Skin epidermis (tissue), 12 donors: Measurements from ENCODE around the gene B4GALNT3.
A peak's percentile ranks its signal among the peaks of the same experiment; 100 is the strongest.
"Not testable (repeated sequence)": the region's sequence is repeated elsewhere in the genome, so short reads cannot be mapped to it uniquely, and the experiment has no call there.

Experiments
- H3K27ac ChIP-seq, 21 experiments: fragments of 200-600 bp; sonication (generic) in 11 of 21; one replicate each; pipeline ENCODE4 v1.5.0; 2020; ENCODE audit warnings: mild to moderate bottlenecking in 3 of 21, inconsistent platforms in 2 of 21, moderate library complexity in 2 of 21
- H3K4me3 ChIP-seq, 7 experiments: fragments of 200-600 bp; sonication (generic) in 2 of 7; one replicate each; pipeline ENCODE4 v1.5.0; 2020; ENCODE audit warnings: inconsistent platforms in 2 of 7, mild to moderate bottlenecking in 2 of 7, moderate library complexity in 1 of 7

Gene B4GALNT3

DNA sequence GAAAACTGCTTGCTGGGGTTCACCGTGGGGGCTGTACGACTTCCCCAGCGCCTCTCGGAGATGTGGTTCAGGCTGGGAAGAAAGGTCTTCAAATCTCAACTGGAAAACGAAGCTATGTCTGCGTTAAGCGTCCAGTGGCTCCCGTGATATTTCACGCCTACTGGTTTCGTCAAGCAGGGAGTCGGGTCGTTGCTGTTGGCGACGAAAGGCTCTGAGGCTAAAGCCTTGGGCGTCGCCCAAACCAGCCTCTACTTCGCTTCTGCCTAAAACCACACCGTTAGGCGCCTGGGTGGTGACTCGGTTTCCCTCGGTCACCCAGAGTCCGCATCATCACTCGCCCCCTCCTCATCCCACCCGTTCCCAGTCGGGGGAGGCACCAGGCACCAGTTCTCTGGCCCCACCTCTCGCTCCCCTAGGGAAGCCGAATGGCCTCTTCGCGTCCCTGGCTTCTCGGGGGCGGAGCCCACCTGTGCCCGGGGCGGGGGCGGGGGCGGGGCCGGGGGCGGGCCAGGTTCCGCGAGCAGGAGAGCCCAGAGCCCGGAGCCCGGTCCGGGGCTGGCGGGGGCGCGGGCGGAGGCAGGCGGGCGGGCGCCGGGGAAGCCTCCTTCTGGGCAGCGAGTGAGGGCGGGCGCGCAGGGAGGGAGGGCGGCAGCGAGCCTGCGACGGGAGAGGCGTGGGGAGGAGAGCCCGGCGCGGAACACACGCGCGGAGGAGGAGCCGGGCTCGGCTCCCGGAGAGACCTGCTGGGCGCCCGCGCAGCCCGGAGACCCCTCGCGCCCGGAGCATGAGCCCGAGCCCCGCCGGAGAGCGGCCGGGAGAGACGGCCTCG is at the start of gene B4GALNT3:
Gene B4GALNT3 (plus strand): TSS at position 510 of the 829 bp plus-strand sequence. CDS start 438 bp downstream, outside the sequence.
- H3K4me3 ChIP-seq: peak within 1 kb of the TSS; percentile 37 to 65 (median 53)
- H3K27ac ChIP-seq: peak within 1 kb of the TSS in 15 of 21 experiments; percentile 8 to 84 (median 56)

DNA sequence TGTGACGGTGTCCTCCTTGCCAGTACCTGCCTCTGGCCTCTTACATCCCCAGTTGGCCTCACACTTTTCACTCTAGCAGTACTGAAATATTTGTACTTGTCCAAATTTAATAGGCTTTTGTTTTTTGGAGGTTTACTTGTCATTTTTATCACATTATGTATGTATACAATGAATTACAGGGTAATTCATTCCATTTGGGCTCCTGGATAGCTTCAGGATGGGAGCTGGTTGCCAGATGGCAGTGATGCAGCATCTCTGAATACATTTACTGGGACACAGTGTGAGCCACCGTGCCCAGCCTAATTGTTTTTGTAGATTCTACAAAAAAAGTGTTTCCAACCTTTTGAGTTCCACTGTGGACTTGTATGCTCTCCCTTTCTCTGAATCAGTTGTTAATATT is 44.9 kb upstream of the B4GALNT3 start:
- no peak overlapping the region for H3K4me3 ChIP-seq
- no peak overlapping the region for H3K27ac ChIP-seq

DNA sequence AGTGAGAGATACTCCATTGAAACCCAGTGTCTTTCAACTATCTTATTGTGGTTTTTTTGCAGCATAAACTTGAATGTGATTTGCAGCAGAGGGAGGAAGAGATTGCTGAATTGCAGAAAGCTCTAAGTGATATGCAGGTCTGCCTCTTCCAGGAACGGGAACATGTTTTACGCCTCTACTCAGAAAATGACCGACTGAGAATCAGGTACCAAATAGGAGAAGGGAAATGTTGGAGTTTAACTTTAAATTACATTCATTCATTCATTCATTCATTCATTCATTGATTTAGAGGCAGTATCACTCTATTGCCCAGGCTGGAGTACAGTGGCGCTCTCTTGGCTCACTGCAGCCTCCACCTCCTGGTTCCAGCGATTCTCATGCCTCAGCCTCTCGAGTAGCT is 41.3 kb upstream of the B4GALNT3 start:
- no peak overlapping the region for H3K4me3 ChIP-seq
- H3K27ac ChIP-seq: no peak overlapping the region

DNA sequence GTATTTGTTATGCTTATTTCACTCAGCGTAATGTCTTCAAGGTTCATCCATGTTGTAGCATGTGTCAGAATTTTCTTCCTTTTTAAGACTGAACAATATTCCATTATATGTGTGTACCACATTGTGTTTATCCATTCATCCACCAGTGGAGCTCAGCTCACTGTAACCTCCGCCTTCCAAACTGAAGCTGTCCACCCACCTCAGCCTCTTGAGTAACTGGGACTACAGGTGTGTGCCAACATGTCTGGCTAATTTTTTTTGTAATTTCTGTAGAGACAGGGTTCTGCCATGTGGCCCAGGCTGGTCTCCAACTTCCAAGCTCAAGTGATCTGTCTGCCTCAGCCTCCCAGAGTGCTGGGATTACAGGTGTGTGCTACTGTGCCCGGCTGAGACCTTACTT is 37.2 kb upstream of the B4GALNT3 start:
- Histone ChIP-seq H3K27ac (no peak overlapping the region), H3K4me3 (no peak overlapping the region)

DNA sequence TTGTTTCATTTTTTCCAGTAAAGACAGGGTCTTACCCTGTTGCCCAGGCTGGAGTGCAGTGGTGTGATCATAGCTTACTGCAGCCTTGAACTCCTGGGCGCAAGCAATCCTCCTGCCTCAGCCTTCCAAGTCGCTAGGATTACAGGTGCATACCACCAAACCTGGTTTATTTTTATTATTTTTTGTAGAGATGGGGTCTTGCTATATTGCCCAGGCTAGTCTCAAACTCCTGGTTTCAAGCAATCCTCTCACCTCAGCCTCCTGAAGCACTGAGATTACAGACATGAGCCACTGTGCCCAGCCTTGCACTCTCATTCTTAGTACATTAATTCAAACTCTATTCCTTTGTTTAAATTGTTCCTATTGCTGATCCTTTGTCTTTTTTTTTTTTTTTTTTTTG is 24.0 kb upstream of the B4GALNT3 start:
- H3K27ac ChIP-seq, H3K4me3 ChIP-seq: not testable (repeated sequence)

DNA sequence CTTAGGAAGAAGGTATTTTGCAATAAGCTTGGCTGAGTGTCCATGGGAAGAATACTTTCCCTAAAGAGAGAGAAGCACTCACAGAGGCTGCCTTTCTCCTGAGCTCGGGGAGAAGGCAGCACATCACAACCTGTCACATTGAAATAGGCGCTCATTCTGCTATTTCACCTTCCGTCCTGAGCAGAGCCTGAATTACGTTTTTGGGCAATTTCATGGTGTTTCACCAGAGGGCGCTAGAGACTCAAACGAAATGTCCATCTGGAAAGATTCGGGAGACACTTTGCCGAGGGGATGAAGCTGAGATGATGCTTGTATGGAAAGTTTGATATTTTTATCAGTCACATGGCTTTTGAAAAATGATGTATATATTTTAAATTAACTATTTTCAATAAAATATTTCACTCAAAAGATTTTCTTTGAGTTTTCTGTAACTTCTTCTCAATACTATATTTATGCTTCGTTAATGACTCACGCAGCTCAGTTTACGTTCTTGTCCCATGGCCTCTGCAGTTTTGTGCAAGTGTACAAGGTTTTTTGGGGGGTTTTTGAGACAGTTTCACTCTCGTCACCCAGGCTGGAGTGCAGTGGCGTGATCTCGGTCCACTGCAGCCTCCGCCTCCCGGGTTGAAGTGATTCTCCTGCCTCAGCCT is 17.4 kb upstream of the B4GALNT3 start:
- Histone ChIP-seq H3K27ac (no peak overlapping the region), H3K4me3 (no peak overlapping the region)

DNA sequence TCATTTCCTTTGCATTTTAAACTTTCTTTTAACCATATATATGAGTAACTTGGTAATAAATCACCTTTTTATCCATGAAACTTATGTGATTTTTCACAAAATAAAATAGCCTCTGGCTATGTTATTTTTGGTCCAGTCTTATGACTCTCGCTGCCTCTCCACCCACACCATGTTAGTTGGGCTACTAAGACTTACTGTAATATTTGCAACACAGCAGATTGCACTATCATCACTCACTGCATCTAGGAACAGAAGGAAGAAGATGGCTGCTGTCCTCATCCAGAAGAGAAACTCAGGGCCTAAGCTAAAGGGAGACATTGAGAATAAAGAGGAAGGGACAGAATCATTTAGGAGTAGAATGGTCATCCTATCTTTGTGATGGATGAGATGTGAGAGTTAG is 12.6 kb upstream of the B4GALNT3 start:
- no peak overlapping the region for H3K27ac ChIP-seq
- no peak overlapping the region for H3K4me3 ChIP-seq

DNA sequence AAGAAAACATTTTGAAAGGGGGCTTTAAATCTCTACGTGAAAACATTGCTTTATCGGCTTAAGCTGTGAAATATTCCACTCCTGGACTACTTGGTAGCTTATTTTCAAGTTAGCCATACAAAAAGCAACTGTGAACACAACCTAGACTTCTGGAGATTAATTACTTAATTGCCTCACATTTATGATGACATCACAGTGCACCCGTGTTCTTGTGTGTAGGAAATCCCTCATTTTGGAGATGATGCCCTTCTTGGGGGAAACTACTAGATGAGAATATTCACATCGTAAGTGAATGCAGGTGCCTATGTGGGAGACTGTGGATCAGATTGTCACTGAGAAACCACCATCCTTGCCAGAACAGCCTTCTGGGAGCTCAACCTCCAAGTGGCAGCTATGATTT is 10.5 kb upstream of the B4GALNT3 start:
- Histone ChIP-seq H3K4me3 (no peak overlapping the region), H3K27ac (no peak overlapping the region)

DNA sequence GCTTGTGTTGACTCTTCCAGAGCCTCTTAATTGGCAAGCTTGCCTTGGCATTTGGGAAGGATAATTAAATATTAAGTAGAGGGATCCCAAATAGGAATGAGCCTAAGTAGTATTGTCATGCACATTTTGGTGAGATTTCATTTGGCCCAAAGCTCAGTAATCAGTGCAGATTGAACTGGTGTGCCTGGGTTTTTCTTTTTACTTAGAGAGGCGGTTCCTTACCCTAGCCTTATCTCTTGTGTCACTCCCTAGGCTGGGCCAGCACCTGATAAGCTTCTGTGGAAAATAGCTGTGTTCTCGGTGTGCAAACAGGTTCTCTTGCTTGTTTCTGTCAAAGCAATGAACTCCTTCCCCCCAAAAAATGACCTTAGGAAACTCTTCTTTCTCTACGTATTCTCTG is 9.3 kb upstream of the B4GALNT3 start:
- H3K27ac ChIP-seq: no peak overlapping the region

DNA sequence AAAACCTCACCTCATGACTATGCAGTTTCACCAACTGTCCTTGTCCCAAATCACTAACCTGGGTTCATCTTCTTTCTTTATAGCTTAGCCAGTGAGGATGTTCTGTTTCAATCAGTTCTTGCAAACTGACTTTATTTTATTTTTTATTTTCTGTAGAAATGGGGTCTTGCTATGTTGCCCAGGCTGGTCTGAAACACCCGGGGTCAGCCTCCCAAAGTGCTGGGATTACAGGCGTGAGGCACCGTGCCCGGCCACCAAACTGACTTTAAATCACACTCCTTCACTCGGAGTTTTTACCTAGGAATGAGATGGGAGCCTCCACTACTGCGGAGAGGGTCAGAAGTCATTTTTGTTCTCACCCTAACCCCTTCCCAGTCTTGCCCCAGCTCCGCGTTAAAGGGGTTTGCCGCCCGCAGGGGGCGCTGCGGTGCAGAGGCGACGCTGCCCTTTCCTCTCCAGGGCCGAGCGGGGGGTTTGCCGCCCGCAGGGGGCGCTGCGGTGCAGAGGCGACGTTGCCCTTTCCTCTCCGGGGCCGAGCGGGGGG is 7.0 kb upstream of the B4GALNT3 start:
- H3K4me3 ChIP-seq: no peak overlapping the region
- no peak overlapping the region for H3K27ac ChIP-seq

More for the DNA sequence above, 9.3 kb upstream of the B4GALNT3 start:
- H3K4me3 ChIP-seq: no peak overlapping the region

DNA sequence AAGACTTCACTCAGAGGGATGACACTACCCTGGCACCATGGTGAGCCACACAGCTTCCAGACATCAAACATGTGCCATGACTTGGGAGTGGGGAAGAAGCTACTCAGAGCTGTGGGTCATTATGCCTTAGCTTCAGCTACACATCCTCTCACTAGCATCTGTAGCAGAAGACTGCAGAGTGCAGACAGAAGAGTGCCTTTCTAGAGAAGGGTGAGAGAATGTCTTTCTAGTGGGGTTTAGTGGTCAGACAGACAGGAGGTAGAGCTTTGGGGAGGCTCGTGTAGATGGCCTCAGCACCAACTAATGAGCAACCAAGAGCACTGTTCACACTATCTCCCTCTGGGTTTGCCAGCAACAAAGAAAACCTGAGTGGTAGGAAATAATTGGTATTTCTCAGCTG is 4.9 kb upstream of the B4GALNT3 start:
- H3K4me3 ChIP-seq: no peak overlapping the region
- H3K27ac ChIP-seq: no peak overlapping the region

DNA sequence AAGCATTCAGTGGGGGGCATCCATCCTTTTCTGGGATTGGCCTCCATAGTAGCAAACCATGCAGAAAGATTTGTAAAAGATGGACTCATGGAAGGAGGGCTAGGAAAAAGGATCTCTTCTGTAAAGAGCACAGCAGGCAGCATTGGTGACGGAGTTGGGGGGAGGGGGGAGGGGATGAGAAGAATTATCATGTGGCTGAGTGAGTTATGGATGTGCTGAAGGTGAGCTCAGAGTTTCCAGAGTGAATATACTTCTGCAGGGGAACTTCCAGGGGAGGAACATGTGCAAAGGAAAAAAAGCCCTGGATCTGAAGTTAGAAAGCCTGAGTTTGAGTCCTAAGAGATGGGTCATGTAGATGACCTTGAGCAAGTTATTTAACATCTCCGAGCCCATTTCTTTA is 3.9 kb upstream of the B4GALNT3 start:
- Histone ChIP-seq H3K4me3 (no peak overlapping the region), H3K27ac (no peak overlapping the region)

DNA sequence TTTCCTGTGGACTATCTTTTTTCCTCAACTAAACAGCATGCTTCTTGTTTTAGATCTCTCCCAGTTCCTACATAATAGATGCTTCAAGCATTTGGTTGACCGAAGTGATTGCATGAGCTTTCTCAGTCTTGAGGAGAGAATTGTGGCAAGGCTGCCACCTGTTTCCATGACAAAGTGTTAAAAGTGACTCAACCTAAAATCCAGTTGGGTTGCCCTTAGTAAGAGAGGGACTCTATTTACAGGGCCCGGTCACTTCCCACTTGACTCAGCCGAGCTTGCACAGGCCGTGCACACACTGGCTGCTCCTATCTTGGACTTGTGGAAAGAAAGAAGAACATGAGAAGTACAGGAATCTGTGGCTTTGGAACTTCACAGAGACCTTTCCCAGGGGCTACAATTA is 2.1 kb upstream of the B4GALNT3 start:
- no peak overlapping the region for H3K27ac ChIP-seq
- H3K4me3 ChIP-seq: no peak overlapping the region

DNA sequence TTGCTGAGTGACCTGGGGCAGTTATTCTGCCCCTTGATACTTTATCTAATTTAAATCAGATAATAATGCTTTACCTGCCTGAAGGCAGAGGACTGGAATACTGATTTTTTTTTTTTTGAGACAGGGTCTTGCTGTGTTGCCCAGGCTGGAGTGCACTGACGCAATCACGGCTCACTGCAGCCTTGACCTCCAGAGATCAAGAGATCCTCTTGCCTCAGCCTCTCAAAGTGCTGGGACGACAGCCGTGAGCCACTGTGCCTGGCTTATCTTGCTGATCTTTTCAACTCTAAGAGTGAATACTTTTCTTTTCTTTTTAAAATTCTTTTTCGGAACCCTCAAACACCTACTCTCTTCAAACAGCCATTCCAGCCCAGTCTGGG is 699 bp upstream of the B4GALNT3 start:
- Histone ChIP-seq H3K4me3 (peak overlapping the region in 6 of 7 experiments; percentile 37 to 65 (median 52)), H3K27ac (peak overlapping the region in 2 of 21 experiments; percentile 72 to 80)

DNA sequence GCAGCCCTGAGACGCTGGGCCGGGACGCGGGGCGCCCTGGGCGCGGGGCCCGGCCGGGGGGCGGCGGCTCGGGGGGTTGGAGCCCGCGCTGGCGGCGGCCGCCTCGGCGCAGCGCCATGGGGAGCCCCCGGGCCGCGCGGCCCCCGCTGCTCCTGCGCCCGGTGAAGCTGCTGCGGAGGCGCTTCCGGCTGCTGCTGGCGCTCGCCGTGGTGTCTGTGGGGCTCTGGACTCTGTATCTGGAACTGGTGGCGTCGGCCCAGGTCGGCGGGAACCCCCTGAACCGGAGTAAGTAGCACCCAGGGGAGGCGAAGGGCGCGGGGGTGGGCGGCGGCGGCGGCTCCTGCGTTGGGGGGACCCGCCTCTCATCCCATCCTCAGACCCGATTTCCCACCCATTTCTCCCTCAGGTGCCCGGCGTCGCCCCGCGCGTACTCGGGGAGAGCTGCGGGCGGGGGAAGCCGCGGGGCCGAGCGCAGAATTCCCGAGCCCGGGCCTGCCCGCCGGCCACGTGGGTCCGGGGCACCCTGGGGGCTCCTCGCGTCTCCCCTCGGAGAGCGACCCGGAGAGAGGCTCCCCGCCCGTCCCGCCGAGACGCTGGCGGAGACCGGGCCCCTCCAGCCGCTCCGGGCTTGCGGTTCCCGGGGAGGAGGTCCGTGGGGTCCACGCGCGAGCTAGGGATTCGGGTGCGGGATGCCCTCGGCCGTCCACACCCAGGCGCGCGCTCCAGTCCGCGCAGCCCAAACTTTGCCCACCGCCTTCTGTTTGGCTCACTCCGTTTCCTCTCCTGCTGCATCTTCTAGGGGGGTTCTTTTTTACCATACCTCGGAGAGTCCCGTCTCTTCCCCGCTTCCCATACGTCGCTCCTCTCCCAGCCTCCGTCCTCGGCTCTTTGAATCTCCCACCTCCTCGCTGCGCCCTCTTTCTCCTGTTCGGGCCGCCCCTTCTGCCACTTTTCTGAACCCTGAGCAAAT is 807 bp downstream of the B4GALNT3 start:
- H3K4me3 ChIP-seq: peak overlapping the region; percentile 37 to 65 (median 53)

DNA sequence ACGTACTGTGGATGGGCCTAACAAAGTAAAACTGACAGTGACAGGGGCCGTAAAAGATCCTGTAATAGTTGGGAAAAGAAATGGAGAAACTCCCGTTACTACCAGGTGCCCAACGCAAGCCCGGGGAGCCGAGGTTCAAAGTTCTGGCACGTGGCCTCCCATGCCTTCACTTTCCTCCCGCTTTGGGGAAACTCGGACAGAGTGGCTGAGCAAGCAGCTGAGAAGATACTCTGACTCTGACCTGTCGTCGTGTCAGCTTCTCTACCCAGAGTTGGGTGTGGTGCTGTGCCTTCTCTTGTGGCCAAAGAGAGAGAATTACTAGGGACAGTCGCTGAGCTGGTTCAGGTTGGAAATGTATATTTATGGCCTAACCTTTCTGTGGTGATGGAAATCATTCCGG is 1.7 kb downstream of the B4GALNT3 start:
- peak overlapping the region in 3 of 7 experiments; percentile 55 to 65 (median 64) for H3K4me3 ChIP-seq
- H3K27ac ChIP-seq: peak overlapping the region in 3 of 21 experiments; percentile 46 to 80 (median 55)

More for the DNA sequence above, 807 bp downstream of the B4GALNT3 start:
- peak overlapping the region in 15 of 21 experiments; percentile 8 to 84 (median 56) for H3K27ac ChIP-seq

DNA sequence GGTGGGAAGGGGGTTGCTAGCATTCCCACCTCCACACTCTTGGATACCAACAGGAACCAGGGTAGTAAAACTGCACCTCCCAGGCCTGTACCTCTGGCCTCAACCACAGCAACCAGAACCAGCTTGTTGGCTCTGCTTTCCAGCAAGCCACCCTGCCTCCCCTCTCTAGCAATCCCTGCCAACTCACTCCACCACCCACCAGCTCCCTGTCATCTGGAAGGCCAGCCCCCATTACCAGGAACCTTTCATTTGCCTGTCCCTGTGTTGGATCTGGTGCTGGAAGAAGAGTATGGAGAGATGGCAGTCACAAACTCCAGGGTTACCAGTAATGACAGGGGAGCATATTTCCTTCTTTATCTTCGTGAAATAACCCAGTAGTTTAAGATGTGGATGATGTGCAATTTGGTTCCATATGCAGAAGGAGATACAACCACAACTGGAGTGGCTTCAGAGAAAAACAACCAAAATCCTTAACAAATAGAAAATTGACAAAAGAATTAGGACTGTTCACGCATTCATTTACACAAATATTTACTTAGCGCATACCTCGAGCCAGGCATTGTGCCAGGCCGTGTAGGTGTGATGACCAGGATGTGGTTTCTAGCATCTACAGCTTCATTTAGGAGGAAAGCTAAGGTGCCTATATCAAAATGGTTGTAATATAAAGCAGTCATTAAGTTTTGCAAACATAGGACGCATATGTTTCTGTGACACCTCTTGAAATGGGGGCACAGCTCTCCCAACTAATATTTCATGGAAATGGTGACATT is 3.4 kb downstream of the B4GALNT3 start:
- Histone ChIP-seq H3K4me3 (no peak overlapping the region), H3K27ac (no peak overlapping the region)

DNA sequence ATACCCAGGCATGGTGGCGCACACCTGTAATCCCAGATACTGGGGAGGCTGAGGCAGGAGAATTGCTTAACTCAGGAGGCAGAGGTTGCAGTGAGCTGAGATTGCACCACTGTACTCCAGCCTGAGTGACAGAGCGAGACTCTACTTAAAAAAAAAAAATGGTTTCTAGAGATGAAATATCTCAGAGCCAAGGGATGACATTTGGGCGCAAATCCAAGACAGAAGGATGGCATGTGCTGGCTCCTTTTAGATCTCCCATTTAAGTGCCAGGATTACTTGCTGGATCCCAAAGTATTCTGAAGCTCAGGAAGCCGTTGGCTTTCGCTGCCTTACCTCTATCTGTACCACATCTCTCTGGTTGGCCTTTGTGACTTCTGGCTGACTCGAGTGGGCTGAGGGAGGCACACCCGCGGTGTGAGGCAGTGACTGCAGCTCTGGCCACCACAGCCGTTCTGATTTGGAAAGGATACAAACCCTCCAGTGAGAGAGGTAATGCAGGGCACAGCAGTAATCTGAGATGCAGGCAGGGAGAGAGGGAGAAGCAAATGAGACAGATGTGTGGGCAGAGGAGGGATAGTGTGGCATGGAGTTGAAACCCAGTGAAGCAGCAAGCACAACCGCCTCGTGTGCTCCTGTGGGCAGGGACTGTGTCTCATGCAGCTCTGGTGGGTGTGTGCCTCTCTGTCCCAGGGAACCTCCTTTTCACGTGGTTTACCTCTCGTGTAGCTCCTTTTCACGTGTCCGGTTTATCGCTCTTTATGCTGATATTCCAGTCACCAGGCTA is 4.9 kb downstream of the B4GALNT3 start:
- Histone ChIP-seq H3K4me3 (no peak overlapping the region), H3K27ac (peak overlapping the region in 1 of 21 experiments; percentile 27)
